B cell (primary cell): Measurements from ENCODE around the gene VASN.

Experiments used
- EZH2 ChIP-seq: IDR thresholded peaks from 2 replicates; pipeline ENCODE4 v1.6.1; 2012; ENCODE audit warnings: borderline replicate concordance, low read depth, mild to moderate bottlenecking, moderate library complexity, low read length; ENCODE audit not compliant: insufficient read depth, poor library complexity, severe bottlenecking
- TF ChIP-seq, protein P1 (sequence below): fragments of 200-600 bp; IDR thresholded peaks from one replicate; pipeline ENCODE4 v1.8.0; 2022; ENCODE audit warnings: antibody characterized with exemption, mild to moderate bottlenecking

- TF ChIP-seq, protein P1, sequence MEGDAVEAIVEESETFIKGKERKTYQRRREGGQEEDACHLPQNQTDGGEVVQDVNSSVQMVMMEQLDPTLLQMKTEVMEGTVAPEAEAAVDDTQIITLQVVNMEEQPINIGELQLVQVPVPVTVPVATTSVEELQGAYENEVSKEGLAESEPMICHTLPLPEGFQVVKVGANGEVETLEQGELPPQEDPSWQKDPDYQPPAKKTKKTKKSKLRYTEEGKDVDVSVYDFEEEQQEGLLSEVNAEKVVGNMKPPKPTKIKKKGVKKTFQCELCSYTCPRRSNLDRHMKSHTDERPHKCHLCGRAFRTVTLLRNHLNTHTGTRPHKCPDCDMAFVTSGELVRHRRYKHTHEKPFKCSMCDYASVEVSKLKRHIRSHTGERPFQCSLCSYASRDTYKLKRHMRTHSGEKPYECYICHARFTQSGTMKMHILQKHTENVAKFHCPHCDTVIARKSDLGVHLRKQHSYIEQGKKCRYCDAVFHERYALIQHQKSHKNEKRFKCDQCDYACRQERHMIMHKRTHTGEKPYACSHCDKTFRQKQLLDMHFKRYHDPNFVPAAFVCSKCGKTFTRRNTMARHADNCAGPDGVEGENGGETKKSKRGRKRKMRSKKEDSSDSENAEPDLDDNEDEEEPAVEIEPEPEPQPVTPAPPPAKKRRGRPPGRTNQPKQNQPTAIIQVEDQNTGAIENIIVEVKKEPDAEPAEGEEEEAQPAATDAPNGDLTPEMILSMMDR: no peak
- TF ChIP-seq EZH2: no peak
These were observed 11.7 kb upstream of the VASN start for GRCh38 chr16:4359914-4360313.
